Sigmoid colon (tissue), 4 donors: ENCODE measurements around the gene COL6A5.

ENCODE experiments used
- CTCF ChIP-seq, 4 experiments: fragments of 450-650 bp in 3 of 4; fragments of 200-600 bp in 1 of 4; IDR thresholded peaks; one replicate each; pipeline ENCODE4 v1.5.1; 2016 to 2019; ENCODE audit warnings: antibody characterized with exemption in 4 of 4, mild to moderate bottlenecking in 3 of 4, moderate library complexity in 2 of 4
- POLR2AphosphoS5 ChIP-seq, 4 donors: sonication (generic); formaldehyde crosslinking; IDR thresholded peaks; one replicate each; pipeline ENCODE4 v1.6.1; 2017; ENCODE audit warnings: antibody characterized with exemption in 4 of 4

GRCh38 chr3:130456540-130456939 lies 111.1 kb downstream of the COL6A5 start:
- TF ChIP-seq CTCF (IDR thresholded peaks at IDR 0.05) (no peak), POLR2AphosphoS5 (IDR thresholded peaks at IDR 0.05) (no peak)
